ENCODE data around the gene CYP3A4.

CYP3A4 gene

DNA sequence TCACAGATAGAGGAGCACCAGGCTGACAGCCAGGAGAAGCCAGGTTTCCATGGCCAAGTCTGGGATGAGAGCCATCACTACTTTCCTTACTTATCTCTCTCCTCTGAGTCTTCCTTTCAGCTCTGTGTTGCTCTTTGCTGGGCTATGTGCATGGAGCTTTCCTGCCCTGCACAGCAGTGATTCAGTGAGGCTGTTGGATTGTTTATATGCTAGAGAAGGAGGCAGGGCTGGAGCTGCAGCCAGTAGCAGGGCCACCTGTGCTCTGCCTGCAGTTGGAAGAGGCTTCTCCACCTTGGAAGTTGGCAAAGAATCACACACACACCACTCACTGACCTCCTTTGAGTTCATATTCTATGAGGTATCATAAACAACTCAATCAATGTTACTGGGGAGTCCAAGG lies at the start of gene CYP3A4:
CYP3A4 (minus strand) TSS at position 178 of the 400 bp plus-strand sequence; CDS start at position 75, 103 bp downstream.
- peaks cover 35% of the 10 kb centered on the region for H3K27me3 ChIP-seq (ENCODE audit: control insufficient read depth, low read length)
- no peaks in the 10 kb centered on the region for H3F3A ChIP-seq (ENCODE audit: control insufficient read depth, insufficient read depth)
- H3K79me2 ChIP-seq (ENCODE audit: control insufficient read depth, low read length), result no peaks in the 10 kb centered on the region
- H3K4me1 ChIP-seq (ENCODE audit: control insufficient read depth, low read length), result no peaks in the 10 kb centered on the region
- H3K36me3 ChIP-seq (ENCODE audit: control insufficient read depth, low read length), result no peaks in the 10 kb centered on the region
- no peak within 1 kb of the TSS for H3K4me2 ChIP-seq (ENCODE audit: low read length)
- no peak within 1 kb of the TSS for H3K4me3 ChIP-seq (ENCODE audit: low read length)
- no peaks in the 10 kb centered on the region for H4K20me1 ChIP-seq (ENCODE audit: control insufficient read depth, insufficient read depth, low read depth, low read length)
- H3K9me3 ChIP-seq (ENCODE audit: control insufficient read depth, insufficient read depth, low read length), result no peaks in the 10 kb centered on the region
- no peak within 1 kb of the TSS for H3K27ac ChIP-seq (ENCODE audit: low read depth, low read length)
- TF ChIP-seq EZH2phosphoT487 (IDR thresholded peaks at IDR 0.05; ENCODE audit: borderline replicate concordance, low read length), result no peak
- TF ChIP-seq, protein P1, sequence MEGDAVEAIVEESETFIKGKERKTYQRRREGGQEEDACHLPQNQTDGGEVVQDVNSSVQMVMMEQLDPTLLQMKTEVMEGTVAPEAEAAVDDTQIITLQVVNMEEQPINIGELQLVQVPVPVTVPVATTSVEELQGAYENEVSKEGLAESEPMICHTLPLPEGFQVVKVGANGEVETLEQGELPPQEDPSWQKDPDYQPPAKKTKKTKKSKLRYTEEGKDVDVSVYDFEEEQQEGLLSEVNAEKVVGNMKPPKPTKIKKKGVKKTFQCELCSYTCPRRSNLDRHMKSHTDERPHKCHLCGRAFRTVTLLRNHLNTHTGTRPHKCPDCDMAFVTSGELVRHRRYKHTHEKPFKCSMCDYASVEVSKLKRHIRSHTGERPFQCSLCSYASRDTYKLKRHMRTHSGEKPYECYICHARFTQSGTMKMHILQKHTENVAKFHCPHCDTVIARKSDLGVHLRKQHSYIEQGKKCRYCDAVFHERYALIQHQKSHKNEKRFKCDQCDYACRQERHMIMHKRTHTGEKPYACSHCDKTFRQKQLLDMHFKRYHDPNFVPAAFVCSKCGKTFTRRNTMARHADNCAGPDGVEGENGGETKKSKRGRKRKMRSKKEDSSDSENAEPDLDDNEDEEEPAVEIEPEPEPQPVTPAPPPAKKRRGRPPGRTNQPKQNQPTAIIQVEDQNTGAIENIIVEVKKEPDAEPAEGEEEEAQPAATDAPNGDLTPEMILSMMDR (IDR thresholded peaks at IDR 0.05; ENCODE audit: low read depth, low read length, poor library complexity, severe bottlenecking), result no peak
- no peaks in the 10 kb centered on the region for H3K9me2 ChIP-seq (replicated peaks; ENCODE audit: control insufficient read depth, low read length)

DNA sequence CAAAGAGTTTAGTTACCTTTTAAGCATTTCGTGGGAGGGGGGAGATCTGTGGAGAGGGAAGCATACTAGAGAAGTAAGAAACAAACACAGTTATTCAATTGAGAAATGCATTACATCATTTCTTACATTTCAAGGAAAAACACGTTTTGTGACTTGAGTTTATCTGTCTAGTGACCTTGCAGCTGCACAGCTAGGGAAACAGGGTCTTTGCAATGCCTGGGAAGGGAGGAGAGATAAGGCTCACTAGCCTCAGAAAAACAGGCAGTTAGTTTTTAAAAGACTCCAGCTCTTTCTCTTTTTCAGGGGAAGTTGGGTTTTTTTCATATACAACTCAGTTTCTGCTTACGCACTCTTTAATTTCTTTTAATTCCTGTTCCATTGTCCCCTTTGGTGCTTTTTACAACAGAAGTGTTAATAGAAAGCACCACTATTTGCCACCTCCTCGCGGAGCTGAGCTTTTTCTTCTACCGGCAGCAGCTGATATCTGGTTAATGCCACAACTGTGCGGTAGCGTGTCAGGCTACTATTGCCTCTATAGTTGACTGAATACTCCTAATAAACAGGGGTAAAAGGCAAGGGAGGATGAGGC lies 49.4 kb upstream of the CYP3A4 start:
- no peak overlapping the region for H3K27ac ChIP-seq (ENCODE audit: low read depth, low read length)
- no peak overlapping the region for H3K4me3 ChIP-seq (ENCODE audit: low read length)
- H3K9me2 ChIP-seq (replicated peaks; ENCODE audit: control insufficient read depth, low read length), result no peaks in the 10 kb centered on the region
- TF ChIP-seq, protein P1 (IDR thresholded peaks at IDR 0.05; ENCODE audit: low read depth, low read length, poor library complexity, severe bottlenecking), result no peak
- TF ChIP-seq EZH2phosphoT487 (IDR thresholded peaks at IDR 0.05; ENCODE audit: borderline replicate concordance, low read length), result no peak
- no peaks in the 10 kb centered on the region for H4K20me1 ChIP-seq (ENCODE audit: control insufficient read depth, insufficient read depth, low read depth, low read length)
- H3K9me3 ChIP-seq (ENCODE audit: control insufficient read depth, insufficient read depth, low read length), result no peaks in the 10 kb centered on the region
- H3K27me3 ChIP-seq (ENCODE audit: control insufficient read depth, low read length), result peaks cover 11% of the 10 kb centered on the region; the same call in 1 of the 2 replicates
- H3K36me3 ChIP-seq (ENCODE audit: control insufficient read depth, low read length), result no peaks in the 10 kb centered on the region
- no peaks in the 10 kb centered on the region for H3K79me2 ChIP-seq (ENCODE audit: control insufficient read depth, low read length)
- no peaks in the 10 kb centered on the region for H3K4me1 ChIP-seq (ENCODE audit: control insufficient read depth, low read length)
- no peaks in the 10 kb centered on the region for H3F3A ChIP-seq (ENCODE audit: control insufficient read depth, insufficient read depth)
- H3K4me2 ChIP-seq (ENCODE audit: low read length), result no peak overlapping the region

DNA sequence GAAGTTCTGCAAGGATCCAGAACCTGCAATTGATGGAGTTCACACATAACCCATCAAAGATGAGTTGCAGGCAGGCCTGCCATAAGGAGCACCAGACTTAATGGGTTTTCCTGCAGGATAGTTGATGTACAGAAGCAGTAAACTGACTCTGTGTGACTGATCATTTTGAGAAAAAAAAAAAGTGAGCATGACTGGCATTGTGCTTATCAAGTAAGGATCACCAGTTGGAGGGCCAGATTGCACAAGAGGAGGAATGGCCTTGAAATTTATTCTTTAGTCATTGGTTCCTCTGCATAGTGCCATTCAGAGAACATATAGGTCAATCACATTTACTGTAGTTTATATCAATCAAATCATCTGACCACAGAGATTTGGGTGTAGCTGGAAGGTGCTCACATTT lies 47.6 kb upstream of the CYP3A4 start:
- Histone ChIP-seq H4K20me1 (ENCODE audit: control insufficient read depth, insufficient read depth, low read depth, low read length) (no peaks in the 10 kb centered on the region), H3K4me2 (ENCODE audit: low read length) (no peak overlapping the region), H3K79me2 (ENCODE audit: control insufficient read depth, low read length) (no peaks in the 10 kb centered on the region), H3K4me1 (ENCODE audit: control insufficient read depth, low read length) (no peaks in the 10 kb centered on the region), H3F3A (ENCODE audit: control insufficient read depth, insufficient read depth) (no peaks in the 10 kb centered on the region), H3K27me3 (ENCODE audit: control insufficient read depth, low read length) (peaks cover 11% of the 10 kb centered on the region; the same call in 1 of the 2 replicates), H3K9me2 (replicated peaks; ENCODE audit: control insufficient read depth, low read length) (no peaks in the 10 kb centered on the region), H3K4me3 (ENCODE audit: low read length) (no peak overlapping the region), H3K36me3 (ENCODE audit: control insufficient read depth, low read length) (no peaks in the 10 kb centered on the region), H3K27ac (ENCODE audit: low read depth, low read length) (no peak overlapping the region), H3K9me3 (ENCODE audit: control insufficient read depth, insufficient read depth, low read length) (no peaks in the 10 kb centered on the region)
- TF ChIP-seq EZH2phosphoT487 (IDR thresholded peaks at IDR 0.05; ENCODE audit: borderline replicate concordance, low read length), result no peak
- TF ChIP-seq, protein P1 (IDR thresholded peaks at IDR 0.05; ENCODE audit: low read depth, low read length, poor library complexity, severe bottlenecking), result no peak
